GM19395 (cell line): ENCODE results near the gene DOCK1.
"Not testable (repeated sequence)": the region's sequence is repeated elsewhere in the genome, so short reads cannot be mapped to it uniquely, and the experiment has no call there.

Experiments used
- ATAC-seq: cut with Tn5 transposase; IDR thresholded peaks from one replicate; pipeline ENCODE4 v1.9.1; 2021; ENCODE audit warnings: mild to moderate bottlenecking, moderate library complexity; ENCODE audit not compliant: unreplicated experiment

The DOCK1 gene

GRCh38 chr10:126902157-126902556, 3.1 kb upstream of the DOCK1 start:
- ATAC-seq, result no peak

DNA sequence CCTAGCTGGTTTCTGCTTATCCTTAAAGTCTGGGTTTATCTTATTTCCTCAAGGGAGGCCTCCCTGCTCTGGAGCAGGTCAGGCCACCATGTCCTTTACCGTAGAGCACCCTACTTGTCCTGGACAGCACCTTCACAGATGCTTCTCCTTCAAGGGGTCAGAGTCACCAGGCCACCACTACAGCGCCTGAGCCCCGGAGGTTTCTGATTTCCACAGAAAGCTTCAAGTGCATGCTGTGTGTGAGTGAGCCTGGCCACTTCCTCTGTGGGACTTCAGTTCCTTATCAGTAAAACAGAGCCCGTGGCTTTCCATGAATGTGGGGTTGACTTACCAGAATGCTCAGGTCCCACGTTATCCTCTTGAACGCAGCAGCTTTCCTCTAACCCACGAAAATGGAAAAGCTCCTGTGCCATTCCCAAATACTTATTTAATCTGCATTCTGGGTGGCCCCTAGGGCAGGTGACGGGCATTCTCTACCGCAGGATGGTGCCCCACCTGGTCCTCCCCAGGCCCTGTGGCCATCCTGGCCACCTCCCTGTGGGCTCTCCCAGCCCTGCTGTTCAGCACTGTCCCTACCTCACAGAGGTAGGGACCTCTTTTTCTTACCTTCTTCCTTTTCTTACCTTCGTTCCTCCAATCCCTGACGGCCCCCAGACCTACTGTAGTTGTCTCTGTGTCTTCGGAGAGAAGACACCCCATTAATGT, 1.4 kb upstream of the DOCK1 start:
- no peak for ATAC-seq

- no peak for ATAC-seq
Measured at GRCh38 chr10:126904516-126904817, 761 bp upstream of the DOCK1 start.

- ATAC-seq, result no peak
Measured at GRCh38 chr10:126905776-126906703, 812 bp downstream of the DOCK1 start.

- no peak for ATAC-seq
Measured at GRCh38 chr10:126906704-126907422, 1.6 kb downstream of the DOCK1 start.

DNA sequence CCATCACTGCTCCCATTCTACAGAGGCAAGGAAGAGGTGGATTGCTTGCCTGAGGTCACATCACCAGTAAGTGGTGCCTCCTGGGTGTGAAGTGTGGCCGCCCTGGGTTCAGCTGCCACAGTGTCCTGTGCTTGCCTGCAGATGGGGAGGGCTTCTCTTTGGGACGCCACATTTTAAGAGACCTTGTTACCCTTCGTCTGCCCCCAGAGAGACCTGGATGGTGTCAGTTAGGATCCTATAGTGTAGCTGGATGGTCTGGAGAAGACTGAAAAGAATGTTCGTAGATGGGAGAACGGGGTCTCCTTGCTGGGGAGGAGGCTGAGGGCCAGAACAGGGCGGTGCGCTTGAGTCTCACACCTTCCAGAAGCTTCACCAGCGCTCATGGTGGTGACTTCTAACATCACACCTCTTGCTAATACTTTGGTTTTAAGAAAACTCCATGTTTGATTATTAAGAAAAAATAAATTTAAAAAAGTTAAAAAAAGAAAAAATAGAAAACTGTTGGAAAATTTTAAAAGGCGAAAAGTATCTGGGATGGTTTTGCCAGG, 2.3 kb downstream of the DOCK1 start:
- ATAC-seq, result no peak

DNA sequence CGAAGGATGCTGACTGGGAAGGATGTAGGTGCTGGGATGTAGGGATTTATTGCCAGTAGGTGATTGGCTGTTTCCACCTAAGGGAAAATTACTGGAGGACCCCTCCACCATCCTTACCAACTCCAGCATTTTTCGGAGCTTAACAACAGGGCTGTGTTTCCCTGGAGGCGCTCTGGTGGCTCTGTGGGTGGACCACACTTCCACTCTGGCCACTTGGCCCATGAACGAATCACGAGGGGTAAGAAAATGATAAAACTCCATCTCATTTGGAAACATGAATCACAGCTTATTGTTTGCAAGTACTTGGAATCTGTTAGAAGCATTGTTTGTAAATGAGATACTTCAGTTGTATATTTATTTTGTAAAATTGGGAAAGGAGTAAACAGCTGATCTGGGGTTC, 3.0 kb downstream of the DOCK1 start:
- ATAC-seq, result no peak

- no peak for ATAC-seq
Measured at GRCh38 chr10:126908729-126909128, 3.5 kb downstream of the DOCK1 start.

DNA sequence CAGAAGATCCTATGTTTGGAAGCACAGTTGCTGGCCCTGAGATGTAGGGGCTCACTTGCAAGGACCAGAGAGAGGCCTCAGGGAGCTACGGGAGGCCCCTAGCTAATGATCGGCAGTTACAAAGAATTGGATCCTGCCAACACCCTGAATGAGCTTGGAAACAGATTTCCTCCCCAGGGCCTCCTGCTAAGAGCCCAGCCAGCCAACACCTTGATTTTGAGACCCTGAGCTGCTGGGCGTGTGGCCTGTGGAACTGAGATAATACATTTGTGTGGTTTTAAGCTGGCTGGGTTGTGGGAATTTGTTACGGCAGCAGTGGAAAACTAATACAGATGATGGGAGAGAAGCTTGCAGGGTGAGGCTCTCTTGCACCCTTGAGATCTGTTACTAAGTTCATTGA, 3.9 kb downstream of the DOCK1 start:
- ATAC-seq, result no peak

- ATAC-seq, result no peak
Measured at GRCh38 chr10:126910196-126910595, 5.0 kb downstream of the DOCK1 start.

DNA sequence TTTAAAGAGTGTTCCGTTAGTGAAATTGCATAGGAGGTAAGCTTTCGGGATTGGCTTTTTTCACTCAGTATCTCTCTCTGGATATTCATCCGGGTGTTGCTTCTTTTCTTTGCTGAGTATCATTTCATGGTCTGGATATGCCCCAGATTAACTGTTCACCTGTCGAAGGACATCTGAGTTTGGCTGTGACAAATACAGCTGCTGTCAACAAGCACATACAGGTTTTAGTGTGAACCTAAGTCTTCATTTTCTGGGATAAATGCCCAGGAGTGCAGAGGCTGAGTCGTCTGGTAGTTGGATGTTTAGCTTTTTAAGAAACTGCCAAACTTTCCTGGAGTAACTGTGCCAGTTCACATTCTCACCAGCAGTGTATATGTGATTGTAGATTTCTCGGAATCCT, 5.6 kb downstream of the DOCK1 start:
- no peak for ATAC-seq

- ATAC-seq, result no peak
Measured at GRCh38 chr10:126911301-126911700, 6.1 kb downstream of the DOCK1 start.

- ATAC-seq, result no peak
Measured at GRCh38 chr10:126913316-126913715, 8.1 kb downstream of the DOCK1 start.

DNA sequence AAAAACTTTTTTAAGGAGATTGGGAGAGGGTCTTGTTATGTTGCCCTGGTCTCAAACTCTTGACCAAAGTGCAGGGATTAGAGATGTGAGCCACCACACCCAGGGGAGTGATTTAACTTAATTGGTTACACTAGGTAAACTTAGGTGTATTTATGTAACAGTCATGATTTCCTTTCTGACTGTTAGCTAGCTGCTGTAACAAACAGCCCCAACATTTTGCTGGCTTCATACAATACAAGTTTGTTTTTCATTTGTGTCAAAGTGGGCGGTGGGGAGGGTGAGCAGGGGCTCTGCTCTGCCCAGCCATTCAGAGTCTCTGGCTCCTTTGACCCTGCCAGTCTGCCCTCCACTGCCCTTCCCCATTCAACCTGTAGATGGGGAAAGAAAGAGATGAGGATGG, 9.3 kb downstream of the DOCK1 start:
- no peak for ATAC-seq

DNA sequence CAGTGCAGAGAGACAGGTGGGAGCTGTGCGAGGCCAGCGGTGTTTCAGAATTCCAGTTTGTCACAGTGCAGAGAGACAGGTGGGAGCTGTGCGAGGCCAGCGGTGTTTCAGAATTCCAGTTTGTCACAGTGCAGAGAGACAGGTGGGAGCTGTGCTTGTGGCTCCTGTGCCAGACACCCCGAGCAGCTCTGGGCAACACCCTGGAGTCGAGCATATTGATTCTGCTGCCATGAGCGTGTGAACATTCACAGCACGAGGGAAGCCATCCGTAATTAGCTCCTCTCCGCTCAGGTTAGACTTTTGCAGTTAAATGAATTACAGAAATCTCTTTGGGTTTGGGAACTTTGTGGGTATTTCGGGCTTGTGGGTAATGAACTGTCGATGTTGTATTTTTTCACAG, 11.7 kb downstream of the DOCK1 start:
- ATAC-seq, result not testable (repeated sequence)

DNA sequence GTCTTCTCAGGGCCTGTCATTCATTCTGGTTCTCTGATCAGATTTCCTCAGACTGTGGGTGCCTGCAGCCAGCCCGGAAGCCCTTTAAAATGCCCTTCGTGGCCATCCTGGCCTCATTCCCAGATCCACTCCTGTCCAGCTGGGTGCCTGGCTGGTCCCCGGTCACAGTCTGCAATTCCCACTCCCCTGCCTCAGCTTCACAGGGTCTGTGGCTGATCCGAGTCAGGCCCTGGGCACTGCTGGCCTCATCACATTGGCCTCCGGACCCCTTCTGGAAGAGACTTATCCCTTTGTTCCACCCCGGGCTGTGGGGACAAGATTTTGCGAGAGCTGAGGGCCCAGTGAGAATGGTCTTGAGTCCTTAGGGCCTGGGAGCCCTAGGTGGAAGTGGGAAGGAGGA, 12.1 kb downstream of the DOCK1 start:
- no peak for ATAC-seq

DNA sequence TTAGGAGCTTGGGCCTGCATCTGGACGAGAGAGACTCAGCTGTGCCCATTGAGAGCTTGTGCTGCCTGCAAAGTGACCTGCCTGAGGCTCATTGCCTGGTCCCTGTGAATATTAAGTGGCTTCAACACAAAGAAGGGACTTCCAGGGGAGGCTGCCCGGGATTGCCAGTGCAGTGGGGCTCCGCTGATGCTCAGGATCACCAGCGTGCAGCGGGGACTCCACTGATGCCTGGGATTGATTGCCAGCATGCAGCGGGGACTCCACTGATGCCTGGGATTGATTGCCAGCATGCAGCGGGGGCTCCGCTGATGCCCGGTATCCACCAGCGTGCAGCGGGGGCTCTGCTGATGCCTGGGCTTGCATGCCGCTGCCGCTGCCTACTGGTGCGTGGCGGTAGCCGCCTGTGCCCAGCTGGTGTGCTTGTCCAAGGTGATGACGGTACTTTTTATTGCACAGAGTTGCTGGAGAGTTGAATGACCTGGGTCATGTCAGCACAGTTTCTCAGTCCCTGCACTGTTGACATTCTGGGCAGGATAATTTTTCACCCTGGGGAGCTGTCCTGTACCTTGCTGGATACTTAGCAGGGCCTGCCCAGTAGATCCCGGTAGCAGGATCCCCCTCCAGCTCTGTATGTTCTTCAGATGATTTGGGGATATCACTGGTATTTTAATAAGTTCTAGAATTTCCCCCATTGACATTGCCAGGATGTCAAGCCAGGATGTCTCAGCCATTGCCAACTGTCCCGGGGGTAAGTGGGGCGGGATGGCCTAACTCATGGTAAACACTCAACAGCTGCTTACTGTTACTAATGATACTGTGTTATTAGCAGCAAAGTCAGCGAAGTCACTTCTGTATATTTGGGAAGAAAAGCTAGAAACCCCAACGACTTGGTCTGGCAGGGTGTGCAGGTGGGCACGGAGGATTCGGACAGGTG, 13.0 kb downstream of the DOCK1 start:
- ATAC-seq, result no peak

DNA sequence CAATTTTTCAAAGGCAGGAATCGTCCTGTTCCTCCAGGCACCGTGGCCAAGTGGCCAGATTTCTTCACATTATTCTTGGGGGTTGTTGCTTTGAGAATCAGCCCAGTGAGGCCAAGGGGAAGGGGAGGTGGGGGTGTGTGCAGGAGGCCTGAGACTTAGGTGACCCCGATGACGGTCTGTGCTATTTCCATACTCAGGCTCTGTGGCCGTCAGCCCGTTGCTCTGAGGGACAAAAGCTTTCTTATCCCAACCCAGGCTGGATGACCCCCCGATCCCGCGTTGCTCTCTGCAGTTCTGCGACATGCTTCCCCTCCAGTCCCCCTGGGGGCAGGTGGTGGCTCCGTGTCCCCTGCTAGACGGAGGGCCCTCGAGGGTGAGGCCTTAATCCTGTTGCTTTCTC, 14.2 kb downstream of the DOCK1 start:
- no peak for ATAC-seq

DNA sequence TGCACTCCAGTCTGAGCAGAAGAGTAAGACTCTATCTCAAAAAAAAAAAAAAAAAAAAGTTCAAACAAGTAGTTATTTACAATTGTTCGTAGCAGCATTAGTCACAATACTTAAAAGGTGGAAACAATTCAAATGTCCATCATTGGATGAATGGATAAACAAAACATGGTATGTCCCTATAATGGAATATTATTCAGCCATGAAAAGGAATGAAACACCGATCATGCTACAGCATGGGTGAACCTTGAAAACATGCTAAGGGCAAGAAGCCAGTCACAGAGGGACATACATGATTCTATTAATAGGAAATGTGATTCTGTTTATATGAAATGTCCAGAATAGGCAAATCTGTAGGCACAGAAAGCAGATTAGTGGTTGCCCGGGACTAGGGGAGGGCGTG, 15.9 kb downstream of the DOCK1 start:
- ATAC-seq, result no peak

GRCh38 chr10:126921974-126922525, 16.8 kb downstream of the DOCK1 start:
- ATAC-seq, result no peak
